Fibroblast of villous mesenchyme (primary cell): ENCODE data around the gene CHST4. TPM values are rescaled to one million over a fixed set of nuclear protein-coding genes. Genes with fewer than 3 reads are reported as not detected.
A peak's percentile ranks its signal among the peaks of the same experiment; 100 is the strongest.

Experiments used
- DNase-seq: peaks from one replicate; pipeline ENCODE4 v3.0.0-alpha.2; 2010; ENCODE audit warnings: low read depth
- H3K4me3 ChIP-seq: 2 replicates; pipeline ENCODE4 v1.5.1; 2011; ENCODE audit warnings: low read depth, mild to moderate bottlenecking, low read length
- CTCF ChIP-seq: IDR thresholded peaks from 2 replicates; pipeline ENCODE4 v1.5.1; 2012; ENCODE audit warnings: low read depth, mild to moderate bottlenecking, low read length; ENCODE audit not compliant: insufficient read depth
- total RNA-seq: library from RNA; depleted of rRNA; stranded (reverse); fragments of >200 nt; gene quantifications from 2 replicates; pipeline ENCODE4 v1.2.3, GENCODE V29; 2012

CHST4 gene
- total RNA-seq, 1 donor = not detected

- TF ChIP-seq CTCF = no peak
- H3K4me3 ChIP-seq = no peak within 1 kb of the TSS
- no peak for DNase-seq
These were observed 37.1 kb upstream of the CHST4 start, which contains the start of gene ZNF19 for GRCh38 chr16:71489122-71489521. ZNF19 (minus strand) TSS chr16:71489324; CDS start chr16:71482114, 7,210 bp downstream.

GRCh38 chr16:71490361-71490760, 35.9 kb upstream of the CHST4 start:
- H3K4me3 ChIP-seq = no peak overlapping the region

GRCh38 chr16:71491054-71491453, 35.2 kb upstream of the CHST4 start:
- no peak overlapping the region for H3K4me3 ChIP-seq
- TF ChIP-seq CTCF = no peak
- DNase-seq = no peak

More at GRCh38 chr16:71490361-71490760, 35.9 kb upstream of the CHST4 start:
- no peak for TF ChIP-seq CTCF
- DNase-seq = no peak

- no peak for TF ChIP-seq CTCF
- no peak overlapping the region for H3K4me3 ChIP-seq
- no peak for DNase-seq
These were observed 33.4 kb upstream of the CHST4 start for GRCh38 chr16:71492786-71493185.

GRCh38 chr16:71493213-71493612, 33.0 kb upstream of the CHST4 start:
- H3K4me3 ChIP-seq = no peak overlapping the region
- TF ChIP-seq CTCF = no peak
- DNase-seq = no peak

- DNase-seq = no peak
- H3K4me3 ChIP-seq = no peak overlapping the region
- TF ChIP-seq CTCF = no peak
These were observed 28.2 kb upstream of the CHST4 start for GRCh38 chr16:71498031-71498430.

- peak; percentile 73 for DNase-seq
- peak; percentile 74 for TF ChIP-seq CTCF
These were observed 26.4 kb upstream of the CHST4 start for GRCh38 chr16:71499775-71500364.

More at GRCh38 chr16:71499775-71500364, 26.4 kb upstream of the CHST4 start:
- no peak overlapping the region for H3K4me3 ChIP-seq
